Stimulated activated CD4-positive, alpha-beta T cell treated with anti-CD3 and anti-CD28 coated beads, Interleukin-1b, Interleukin-23, amount 100 ng/mL, for 48 hours (primary cell): ENCODE results near the gene ALLC.
"Not testable (repeated sequence)": the region's sequence is repeated elsewhere in the genome, so short reads cannot be mapped to it uniquely, and the experiment has no call there.

Source experiments
- DNase-seq: peaks from one replicate; pipeline ENCODE4 v3.0.0-alpha.2; 2020

Gene ALLC

DNA sequence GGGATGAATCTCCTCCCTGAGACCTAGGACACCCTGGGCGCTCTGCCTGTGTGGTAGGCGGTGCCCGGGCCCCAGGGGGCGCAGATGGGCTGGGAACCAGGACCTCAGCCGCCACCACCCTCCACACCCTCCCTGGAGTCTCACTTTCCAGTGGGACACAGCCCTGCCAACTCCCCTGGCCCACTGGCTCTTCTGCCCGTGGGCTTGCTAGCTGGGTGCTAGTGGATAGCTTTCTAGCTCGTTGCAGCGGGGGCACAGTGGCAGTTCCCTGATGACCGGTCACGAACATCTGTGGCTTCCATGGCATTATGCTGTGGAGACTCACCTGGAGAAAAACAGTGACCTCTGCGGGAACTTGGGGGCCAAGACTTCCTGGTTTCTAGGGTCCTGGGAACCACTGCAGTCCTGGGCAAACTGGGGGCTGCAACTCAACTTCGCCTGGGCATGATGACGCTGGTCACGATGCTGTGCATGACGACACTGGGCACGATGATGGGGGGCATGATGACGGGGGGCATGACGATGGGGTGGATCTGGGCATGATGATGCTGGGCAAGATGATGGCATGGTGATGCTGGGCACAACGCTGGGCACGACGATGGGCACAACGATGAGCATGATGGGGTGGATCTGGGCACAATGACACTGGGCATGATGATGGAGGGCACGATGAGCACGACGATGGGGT is 31.0 kb upstream of the ALLC start:
- DNase-seq = no peak

DNA sequence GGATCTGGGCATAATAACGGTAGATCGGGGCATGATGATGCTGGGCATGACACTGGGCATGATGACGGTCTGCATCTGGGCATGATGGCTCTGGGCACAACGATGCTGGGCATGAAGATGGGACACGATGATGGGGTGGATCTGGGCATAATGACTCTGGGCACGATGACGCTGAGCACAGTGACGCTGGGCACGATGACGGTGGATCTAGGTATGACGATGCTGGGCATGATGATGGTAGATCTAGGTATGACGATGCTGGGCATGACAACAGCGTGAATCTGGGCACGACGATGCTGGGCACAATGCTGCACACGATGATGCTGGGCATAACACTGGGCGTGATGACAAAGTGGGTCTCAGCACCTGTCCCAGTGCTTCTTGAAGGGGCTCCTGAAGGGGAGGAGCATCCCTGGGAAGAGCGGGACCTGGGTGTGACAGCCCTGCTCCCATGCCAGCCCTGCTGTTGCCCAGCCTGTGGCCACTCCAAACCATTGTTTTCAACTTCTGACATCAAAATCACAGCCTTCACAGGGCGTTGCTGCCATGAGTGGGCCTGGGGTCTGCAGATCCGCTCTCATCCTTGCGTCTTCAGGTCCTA is 30.4 kb upstream of the ALLC start:
- DNase-seq = no peak

DNA sequence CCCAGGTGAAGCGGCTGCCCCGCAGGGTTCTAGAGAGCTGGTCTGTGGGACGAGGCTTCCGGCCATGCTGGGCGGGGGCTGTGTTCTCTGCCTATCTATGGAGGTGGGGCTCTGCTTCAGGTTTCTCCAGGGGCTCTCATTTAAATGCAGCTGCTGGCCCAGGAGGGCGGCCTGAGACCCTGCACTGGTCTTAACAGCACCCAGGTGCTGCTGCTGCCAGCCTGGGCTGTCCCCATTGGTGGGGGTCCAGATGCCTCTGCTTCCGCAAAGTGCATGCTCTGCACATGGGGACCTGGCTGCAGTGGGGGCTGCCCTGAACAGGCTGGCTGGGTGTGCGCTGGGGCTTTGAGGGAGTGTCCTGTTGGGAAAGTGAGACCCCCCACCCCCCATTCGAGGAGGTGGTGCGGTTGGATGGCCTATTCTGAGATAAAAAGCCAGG is 29.7 kb upstream of the ALLC start:
- no peak for DNase-seq

DNA sequence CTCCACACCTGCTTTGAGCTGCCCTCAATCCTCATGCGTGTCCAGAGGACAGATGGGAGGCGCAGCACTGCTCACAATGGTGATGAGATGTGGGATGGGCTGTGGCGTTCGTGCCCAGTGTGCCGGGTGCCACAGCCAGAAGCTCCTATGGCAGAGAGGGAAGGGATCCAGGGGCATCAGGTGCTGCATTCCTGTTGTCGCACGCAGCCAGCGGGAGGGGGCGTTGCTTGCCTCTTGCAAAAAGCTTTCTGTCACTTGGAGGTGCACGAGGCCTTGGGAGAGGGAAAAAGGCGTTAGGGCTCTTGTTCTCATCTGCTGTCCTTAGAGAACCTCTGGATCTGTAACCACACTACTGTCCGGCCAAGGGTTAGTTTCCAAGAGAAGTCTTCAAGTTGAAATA is 29.2 kb upstream of the ALLC start:
- no peak for DNase-seq

DNA sequence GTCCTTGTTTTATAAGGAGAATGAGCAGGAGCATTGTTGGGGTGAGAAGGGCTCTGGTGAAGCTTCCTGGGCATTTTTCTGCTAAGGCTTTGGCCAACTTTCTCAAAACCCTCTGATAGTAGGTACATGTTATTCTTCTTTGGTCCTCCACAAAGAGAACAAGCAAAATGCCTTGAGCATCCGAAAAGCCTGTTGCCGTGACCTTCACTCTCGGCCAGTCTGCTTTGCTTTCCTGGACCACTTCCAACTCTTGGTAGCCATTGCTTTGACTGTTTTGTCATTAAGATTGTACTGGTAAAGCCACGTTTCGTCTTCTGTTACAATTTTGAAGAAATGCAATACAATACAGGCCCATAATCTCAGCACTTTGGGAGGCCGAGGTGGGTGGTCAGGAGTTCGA is 27.4 kb upstream of the ALLC start:
- DNase-seq = no peak

DNA sequence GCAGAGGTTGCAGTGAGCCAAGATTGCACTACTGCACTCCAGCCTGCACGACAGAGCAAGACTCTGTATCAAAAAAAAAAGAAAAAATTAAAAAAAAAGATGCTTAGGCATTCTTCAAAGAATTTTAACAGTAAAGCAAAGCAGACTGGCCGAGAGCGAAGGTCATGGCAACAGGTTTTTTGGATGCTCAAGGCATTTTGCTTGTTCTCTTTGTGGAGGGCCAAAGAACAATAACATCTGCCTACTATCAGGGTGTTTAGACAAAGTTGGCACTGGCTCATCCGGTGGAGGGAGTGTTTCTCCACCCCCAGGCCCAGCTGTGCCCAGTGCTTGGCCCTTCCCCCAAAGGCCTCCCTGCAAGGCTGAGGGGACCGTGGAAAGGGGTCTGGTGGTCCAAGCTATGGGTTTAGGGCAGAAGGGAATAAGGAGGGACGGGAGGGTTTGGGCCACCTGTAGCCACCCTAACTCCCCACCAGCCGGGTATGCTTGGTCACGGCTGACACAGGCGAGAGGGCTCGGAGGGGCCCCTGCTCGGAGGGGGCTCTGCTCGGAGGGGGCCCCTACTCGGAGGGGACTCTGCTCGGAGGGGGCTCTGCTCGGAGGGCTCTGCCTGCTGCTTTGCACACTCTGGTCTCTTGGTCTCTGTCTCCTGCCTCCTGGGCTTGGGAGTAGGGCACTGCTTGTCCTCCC is 26.7 kb upstream of the ALLC start:
- no peak for DNase-seq

DNA sequence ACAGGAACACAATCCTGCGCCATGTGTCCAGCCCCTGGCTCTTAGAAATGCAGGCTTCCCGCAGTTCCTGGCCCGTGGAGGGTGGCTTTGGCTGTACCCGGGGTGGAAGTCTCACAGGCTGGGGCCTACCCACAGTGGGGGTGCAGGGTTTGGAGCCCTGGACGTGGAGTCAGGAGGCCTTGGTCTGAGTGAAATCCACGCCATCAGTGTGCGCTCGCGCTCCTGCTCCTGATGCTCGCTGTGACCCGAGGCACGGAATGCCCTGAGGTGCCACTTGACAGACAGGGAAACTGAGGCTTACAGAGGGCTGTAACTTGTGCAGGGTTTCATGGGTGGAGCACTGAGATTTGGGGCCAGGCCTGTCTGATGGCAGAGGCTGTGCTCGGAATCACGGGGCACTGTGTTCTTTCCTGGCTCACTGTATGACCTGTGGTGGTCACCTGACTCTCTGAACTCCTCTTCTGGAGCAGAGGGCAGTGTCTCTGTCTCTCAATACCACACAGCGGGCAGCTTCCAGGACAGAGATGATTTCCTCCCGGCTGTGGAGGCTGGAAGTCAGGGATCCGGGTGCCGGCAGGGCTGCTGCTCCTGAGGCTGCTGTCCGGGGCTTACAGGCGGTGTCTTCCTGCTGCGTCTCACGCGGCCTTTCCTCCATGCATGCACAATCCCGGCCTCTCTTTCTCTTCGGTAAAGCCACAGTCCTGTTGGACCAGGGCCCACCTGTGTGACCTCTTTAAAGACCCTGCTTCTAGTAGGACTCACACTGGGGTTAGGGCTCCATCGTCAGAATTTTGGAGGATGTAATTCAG is 25.9 kb upstream of the ALLC start:
- DNase-seq = no peak

DNA sequence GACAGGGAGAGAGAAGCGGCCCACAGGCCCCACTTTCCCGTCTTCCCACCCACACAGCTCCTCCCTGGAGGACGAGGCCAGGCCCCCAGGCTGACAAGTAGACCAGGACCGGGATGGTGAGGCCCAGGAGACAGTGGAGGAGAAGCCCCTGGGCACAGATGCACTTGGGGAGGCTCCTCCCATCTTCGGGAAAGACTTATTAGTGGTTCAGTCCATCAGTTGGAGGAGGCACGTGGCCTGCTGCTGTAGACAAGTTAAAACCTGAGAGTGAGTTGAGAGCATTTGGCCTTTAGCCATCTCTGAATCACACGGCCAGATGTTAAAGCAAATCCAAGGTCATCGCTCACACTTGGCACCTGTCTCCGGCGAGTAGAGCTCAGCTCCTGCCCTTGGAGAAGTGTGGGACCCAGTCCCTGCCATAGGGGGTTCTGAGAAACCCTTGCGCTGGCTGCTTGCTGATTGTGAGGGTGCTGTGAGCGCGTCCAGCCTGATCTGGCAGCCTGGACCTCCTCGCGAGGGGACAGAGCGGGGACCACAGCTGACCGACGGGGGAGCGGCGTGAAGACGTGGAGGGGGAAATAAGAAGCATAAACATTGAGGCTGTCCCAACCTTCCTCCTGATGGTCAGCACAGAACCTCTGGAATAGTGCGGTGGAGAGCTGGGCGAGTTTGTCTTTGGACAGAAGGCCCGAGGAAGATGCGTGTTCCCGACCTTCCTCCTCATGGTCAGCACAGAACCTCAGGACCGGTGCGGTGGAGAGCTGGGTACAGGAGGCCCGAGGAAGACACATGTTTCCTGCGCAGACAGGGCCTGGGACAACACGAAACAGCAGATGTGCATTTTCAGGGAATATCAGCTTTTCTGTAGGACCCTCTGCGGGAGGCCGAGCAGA is 24.7 kb upstream of the ALLC start:
- DNase-seq = no peak

DNA sequence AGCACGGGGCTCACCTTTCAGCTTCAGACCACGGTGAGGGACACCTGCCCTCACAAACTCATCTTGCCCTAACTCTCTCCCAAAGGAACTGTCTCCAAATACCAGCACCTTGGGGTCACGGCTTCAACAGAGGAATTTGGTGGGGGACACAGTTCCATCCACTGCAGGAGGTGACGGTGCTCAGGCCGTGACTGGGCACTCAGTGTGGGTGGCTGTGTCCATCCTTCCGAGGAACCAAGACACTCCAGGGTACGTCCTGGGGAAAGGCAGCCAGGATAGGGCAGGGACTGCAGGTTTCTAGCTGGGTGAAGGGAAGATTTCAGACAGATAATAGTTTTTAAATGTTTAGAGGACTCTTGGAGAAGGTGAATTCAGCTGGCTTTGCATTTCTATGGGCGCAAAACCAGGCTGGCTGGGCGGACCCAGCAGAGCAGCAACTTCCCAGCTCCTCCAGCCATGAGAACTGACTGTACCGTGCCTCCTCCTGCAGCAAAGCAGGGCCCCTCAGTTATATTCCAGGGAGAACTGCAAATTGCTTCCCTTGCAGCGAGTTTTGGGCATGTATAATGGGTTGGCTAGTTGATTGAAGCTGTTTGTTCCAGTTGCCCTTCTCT is 23.9 kb upstream of the ALLC start:
- no peak for DNase-seq

DNA sequence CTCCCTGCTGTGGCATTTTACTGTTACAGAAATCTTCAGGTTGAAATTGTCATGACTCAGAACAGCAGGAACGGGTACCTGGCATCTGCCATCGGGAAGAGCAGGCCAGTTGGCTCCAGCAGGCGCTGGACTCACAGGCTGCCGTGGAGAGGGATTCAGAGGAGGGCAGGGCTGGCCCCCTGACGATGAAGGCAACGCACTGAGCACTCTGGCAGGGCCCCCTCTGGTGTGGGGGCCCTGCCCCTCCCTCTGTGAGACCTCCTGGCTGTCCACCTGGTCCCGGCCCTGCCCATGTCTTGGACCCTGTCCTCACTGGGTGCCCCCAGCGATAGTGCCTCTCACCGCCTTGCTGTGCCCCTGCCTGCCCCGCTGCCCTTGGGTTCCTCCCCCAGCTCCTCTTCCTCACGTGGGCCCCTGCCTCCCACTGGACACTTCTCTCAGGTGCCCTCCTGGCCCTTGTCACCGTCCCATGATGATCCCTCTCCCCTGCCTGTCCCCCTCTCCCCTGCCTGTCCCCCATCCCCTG is 23.3 kb upstream of the ALLC start:
- no peak for DNase-seq

DNA sequence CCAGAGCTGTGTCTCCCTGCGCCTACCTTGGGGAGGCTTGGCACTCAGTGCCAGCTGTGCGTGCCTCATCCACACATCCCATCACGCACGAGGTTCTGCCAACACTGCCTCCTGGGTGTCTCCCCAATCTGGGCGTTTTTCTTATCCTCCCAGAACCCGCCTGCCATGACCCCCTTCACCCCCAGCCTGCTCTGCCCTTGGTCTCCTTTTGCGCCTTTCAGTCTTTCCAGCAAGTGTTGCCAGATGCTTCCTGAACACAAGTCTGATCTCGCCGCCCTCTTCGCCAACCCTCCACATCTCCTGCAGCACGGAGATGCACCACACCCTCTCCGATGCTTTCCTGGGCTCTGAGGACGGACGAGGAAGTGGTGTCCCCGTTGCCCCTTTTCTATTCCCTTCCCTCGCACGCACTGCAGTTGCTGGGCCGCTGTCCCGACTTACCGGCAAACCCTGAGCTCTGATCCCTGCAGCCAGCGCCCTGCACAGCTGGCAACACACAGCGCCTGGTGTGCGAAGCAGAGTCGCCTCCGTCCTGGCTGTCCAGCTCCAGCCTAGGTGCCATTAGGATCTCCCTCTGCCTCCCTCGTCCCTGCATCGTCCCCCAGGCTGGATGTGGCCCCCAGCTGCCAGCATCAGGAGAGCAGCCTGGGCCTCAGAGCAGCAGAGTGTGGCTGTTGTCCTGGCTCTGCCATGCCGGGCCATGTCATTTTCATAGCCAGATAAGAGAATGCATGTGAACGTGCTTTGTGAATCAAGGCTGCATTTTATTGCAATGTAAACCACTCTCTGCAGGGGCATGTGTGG is 22.6 kb upstream of the ALLC start:
- DNase-seq = no peak

DNA sequence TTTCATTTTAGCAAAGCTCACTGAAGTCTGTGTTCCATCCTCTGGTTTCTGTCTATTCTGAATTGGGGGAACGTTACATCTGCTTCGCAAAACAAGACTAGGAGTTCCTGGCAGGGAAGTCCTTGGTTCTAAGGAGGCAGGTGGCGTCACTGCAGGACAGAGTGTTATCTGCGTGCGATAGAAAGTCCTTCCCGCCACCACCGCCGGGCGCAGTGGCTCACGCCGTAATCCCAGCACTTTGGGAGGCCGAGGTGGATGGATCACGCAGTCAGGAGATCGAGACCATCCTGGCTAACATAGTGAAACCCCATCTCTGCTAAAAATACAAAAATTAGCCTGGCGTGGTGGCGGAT is 22.0 kb upstream of the ALLC start:
- DNase-seq = not testable (repeated sequence)

DNA sequence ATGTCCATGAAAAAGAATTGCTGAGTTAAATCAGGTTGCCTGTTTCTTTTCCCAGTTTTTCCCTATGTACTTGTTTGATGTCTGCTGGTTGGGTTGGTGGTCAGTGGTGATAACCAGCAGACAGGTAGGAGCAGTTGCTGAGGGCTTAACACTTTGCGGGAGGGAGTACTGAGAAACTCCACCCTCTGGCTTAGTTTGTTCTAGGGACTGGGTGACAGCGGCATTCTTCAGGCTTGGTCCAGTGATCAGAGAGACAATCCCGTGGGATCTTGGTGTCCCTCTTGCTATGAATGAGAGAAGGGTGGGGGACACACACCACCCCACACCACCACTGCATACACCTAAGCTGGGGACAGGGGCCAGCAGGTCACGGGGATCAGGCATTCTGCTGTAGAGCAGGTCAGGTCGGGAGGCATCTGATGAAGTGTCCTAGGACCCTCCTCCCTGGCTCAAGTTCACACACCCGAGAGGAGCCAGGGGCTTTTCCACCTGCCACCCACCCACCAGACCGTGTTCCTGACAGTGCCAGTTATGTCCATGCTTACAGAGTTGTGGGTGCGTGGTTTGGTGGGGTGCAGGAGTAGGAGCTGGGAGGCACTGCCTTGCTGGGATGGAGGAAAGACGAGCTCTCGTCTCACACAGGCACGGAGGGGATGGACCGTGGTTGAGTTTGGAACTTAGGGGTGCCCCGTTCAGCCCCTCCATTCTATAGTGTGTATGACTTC is 21.3 kb upstream of the ALLC start:
- no peak for DNase-seq

DNA sequence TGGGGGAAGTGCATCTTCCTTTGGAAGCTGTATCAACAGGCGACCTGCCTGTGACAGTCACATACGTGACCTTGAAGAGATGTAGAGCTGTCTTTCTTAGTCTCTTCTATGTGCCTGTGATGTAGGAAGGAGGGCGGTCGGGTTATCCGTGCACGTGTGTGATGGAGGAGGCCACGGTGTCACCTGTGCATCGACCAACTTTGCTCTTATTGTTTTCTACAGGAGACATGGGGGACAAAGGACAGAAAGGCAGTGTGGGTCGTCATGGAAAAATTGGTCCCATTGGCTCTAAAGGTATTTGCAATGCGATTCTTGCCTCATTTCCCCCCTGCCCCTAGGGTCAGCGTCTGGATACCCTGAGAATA is 20.7 kb upstream of the ALLC start:
- DNase-seq = no peak

DNA sequence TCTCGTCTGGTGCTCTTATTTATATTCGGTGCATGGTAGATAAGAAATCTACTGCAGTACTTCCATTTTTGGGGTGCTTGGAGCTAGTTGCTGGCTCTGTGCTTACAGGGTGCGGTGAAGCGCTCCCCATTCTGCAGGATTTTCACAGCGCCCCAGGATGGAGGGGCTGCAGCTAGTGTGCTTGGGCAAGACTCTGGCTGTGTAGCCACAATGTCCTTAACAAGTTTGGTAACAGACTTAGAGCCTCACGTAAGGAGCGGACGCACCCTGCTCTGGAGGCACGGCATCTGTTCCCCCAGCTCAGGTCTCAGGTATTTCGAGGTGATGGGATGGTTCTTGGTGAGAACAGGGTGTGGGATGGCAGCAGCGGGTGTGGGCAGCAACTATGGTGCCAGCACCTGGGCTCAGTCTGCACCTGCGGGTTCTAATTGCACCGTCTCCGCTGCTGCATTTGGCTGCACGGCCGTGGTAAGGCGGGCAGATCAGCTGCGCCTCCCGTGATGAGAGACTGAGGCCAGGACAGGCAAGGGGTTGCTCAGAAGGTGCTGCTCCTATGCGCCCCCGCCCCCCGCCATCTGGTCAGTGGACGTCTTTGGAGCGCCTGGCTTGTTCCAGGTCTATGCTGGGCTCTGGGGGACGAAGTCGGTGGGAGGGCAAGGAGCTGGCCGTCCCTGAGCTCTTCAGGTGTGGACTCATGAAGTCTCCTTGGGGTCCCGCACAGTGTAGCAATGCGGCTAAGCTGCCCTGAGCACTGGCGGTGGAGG is 20.1 kb upstream of the ALLC start:
- DNase-seq = no peak

DNA sequence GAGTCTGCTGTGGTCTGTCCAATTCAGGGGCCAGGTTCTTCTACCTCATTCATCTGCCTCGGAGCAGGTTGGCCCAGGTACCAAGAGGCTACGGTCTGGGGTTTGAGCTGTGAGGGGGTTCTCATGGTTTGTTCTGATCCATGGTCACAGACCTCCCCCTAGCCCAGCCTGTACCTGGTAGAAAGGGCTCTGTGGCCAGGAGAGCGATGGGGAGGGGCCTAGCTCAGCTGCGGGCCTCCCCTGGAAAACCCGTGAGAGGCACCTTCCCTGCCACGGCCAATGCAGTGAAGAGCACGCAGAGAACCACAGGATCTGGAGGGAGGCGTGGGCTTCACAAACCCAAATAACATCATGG is 19.6 kb upstream of the ALLC start:
- DNase-seq = no peak

DNA sequence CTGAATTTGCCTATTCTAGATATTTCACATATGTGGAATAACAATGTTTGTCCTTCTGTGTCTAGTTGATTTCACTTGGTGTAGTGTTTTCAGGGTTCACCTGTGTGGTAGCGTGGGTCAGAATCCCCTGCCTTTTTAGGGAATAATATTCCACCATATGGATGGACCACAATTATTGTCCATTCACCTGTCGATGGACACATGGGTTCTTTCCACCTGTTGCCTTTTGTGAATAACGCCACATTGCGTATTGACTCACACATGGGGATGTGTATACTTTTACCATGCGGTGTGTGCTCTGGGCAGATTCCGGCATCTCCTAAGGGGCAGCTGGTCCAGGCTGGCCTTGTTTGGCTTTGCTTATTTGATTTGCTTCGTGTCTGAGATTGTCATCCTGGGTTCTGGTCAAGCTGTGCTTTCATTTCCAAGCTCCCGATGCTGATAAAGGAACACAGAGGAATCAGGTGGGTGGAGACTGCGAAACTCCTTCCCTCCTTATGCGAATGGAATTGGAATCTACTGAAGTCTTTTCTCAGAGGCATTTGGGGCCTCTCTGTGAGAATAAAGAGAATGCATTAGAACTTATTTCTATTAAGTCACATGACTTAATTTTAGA is 18.9 kb upstream of the ALLC start:
- no peak for DNase-seq

DNA sequence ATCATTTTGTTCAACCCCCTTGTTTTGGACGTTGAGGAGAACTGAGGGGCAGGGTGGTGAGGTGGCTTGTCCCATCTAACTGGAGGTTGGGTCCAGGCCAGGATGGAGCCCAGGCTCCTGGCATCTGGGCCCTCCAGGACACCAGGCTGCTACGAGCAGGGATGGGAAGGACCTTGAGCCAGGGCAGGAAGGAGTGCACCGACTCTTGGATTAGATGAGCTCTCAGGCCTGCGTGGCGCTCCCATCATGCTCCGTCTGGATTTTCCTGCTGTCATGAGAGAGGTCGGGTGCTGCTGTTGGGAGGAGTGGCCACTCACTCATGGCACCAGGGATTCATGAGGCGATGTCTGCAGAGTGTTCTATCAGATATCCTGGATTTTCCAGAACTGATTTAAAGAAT is 18.3 kb upstream of the ALLC start:
- no peak for DNase-seq

DNA sequence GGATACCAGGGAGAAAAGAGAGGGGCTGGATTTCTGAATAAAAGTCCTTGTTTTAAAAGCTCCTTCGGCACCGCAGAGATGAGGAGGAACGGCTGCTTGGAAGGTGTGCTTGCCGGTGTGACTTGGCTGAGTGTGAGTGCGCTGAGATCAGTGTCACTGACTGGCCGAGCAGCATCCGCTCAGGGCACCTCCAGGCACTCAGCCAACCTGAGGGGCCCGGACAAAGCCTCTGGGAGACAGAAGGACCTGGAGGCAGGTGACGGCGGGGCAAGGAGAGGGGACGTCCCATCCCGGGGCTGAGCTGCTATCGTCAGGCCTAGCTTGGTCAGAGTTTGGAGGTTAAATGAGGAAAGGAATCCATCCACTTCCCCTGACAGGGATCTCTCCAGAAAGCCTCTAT is 16.8 kb upstream of the ALLC start:
- no peak for DNase-seq
